ENCODE results near the gene PTPRN2.
"Not testable (repeated sequence)": the region's sequence is repeated elsewhere in the genome, so short reads cannot be mapped to it uniquely, and the experiment has no call there.

PTPRN2 gene

DNA sequence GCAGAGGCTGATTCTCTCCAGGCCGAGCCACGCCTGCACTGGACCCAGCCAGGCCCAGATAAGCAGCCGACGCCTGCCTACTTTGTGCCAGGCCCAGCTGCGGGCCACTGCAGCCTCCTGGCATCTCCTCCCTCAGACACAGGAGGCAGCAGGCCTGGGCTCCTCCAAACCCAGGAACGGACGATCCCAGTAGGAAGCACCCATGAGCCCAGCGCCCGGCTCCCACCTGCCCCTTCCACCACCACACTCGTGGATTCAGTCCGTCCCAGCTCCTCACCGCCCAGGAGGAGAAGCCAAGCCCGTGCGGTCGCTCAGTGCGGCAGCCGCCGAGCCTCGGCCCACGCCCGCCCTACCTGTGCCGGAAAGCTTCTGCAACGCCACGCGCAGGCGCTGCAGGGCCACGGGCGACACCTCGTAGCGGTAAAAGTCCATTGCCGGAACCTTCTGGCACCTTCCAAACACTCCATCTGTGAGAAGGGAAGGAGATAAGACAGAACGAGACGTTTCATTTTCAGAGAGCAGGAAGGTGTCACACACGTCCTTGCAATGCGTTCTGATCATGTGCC, 271.1 kb downstream of the PTPRN2 start:
- no peak for DNase-seq

DNA sequence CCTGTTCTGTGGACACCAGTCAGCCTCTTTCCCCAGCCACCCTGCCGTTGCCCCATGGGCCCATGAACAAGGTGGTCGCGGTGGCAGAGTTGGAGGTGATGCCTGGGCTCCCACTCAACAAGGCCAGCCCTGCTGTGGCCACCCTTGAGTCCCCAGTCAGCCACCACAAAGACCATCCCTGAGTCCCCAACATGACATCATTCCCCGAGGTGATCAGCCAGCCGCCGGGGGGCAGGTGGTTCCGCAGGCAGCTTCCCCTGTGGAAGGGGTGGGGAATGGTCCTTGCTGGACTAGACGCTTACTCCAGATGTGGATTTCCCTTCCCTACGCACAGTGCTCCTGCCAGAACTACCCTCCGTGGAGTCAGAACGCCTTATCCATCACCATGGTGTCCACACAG, 271.7 kb downstream of the PTPRN2 start:
- DNase-seq, result no peak

DNA sequence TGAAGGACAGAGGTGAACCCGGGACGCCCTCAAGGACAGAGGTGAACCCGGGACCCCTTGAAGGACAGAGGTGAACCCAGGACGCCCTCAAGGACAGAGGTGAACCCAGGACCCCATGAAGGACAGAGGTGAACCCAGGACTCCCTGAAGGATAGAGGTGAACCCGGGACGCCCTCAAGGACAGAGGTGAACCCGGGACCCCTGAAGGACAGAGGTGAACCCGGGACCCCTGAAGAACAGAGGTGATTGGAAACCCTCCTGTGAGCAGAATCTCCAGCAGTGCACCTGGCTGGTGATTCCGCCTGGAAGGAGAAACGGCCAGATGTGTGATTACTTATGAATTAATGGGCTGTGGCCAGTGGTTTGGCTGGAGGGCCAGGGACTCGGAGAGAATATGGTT, 272.3 kb downstream of the PTPRN2 start:
- DNase-seq, result no peak

DNA sequence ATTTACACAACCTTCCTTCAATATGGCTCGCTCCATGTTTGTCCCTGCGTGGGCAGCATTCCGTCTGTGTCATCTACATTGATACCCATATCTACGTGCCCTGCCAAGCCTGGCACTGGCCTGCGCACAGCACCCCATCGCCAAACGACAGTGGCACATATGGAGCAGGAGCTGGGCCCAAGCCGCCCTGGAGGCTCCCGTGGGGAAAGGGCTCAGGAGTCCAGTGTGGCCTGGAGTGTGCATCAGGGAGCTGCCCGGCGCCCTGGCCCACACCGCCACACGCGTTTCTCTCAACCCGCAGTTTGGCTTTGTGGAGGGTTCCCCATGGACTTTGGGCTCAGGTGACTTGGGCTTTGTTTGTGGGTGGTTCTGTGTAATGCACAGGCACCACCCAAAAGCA, 273.2 kb downstream of the PTPRN2 start:
- no peak for DNase-seq

DNA sequence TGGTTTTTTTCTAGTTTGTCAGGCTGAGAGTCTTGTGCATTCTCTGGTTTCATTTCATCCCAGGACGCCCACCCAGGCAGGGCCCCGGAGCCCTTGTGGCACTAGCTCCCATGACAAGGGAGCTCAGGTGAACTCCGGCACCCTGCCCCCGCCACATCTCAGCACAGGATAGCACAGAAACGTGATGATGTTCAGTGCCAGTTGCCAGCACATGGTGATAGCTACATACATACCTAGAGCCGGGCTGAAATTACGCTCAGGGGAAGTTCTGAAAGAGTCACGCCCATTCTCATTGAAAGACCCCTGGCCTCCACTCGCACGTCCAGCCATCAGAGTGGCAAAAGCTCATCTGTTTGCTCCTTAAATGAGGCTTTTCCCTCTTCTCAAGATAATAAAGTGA, 273.7 kb downstream of the PTPRN2 start:
- no peak for DNase-seq

DNA sequence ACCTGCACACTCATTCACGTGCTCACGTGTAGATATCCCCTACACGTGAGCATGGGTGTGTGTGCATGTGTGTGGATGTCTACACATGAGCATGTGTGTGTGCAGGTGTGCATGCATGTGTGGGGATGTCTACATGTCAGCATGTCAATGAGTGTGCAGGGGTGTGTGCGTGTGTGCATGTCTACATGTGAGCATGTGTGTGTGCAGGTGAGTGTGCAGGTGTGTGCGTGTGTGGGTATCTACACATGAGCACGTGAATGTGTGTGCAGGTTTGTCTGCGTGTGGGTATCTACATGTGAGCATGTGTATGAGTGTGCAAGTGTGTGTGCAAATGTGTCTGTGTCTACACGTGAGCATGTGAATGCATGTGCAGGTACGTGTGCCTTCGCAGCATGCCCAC, 274.8 kb downstream of the PTPRN2 start:
- DNase-seq, result no peak

DNA sequence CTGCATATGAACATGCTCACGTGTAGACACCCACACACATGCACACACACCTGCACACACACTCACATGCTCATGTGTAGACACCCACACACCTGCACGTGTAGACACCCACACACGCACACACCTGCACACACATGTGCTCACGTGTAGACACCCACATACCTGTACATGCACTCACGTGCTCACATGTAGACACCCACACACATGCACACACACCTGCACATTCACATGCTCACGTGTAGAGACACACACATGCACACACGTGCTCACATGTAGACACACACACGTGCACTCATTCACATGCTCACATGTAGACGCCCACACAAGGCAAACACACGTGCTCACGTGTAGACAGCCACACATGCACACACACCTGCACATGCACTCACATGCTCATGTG, 275.8 kb downstream of the PTPRN2 start:
- DNase-seq, result no peak

DNA sequence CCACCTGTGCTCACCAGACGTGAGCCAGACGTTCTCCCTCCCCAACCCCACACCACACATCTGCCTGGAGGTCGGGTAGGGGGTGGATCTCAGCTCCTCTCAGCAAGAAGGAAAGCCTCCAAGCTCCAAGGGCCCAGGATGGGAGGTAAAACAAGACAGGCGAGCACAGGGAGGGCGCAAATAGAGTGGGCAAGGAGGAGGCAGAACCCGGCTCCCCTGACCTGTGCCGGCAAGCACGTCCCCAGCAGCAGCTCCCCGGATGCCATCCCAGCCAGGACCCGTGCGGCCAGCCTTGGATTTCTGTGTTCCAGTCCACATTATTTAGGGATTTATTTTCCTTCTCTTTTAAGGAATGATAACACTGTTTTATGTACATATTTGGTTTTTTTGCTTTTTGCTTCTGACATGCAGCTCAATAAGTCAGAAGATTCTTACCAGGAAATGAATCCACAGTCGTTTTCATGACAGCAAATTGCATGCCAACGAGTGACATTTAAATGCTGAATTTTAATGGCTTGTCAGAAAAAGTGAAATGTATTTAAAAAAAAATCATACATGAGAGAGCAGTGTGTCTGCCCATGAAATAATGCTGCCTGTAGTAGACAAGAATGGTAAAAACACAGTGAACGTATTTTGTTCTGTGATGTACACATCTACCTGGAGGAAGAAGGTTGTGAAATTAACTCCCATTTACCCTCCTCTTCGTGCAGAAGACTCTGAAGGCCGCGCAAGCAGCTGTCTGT, 276.5 kb downstream of the PTPRN2 start:
- DNase-seq, result no peak

DNA sequence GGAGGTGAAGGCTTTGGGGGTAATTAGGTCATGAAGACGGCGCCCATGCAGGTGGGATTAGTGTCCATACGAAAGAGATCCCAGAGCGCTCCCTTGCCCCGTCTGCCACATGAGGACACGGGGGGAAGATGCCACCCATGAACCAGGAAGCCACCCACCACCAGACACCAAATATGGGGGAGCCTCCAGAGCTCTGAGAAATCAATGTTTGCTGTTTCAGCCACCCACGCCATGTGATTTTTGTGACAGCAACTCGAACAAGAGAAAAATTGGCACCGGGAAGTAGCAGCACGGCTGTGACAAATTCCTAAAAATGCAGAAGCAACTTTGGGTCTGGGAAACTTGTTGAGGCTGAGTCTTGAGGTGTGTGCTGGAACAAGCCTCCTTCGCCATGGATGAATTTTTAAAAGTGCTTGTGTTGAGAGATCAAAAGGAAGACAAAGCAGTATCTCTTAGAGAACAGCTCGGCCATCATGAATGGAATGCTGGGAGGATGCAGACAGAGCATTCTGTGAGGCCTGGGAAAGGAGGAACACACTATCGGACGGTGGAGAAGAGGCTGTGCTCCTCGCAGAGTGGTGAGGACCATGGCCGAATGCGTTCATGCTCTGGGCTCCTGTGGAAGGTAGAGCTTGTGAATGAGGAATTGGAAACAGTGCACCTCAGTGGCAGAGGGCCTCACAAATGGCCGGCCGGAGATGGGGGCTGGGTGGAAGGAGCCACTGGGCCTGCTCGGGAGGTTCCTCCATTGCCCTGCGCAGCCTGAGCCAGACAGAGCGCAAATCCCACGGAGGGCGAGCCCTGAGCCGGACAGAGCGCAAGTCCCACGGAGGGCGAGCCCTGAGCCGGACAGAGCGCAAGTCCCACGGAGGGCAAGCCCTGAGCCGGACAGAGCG, 277.5 kb downstream of the PTPRN2 start:
- no peak for DNase-seq

DNA sequence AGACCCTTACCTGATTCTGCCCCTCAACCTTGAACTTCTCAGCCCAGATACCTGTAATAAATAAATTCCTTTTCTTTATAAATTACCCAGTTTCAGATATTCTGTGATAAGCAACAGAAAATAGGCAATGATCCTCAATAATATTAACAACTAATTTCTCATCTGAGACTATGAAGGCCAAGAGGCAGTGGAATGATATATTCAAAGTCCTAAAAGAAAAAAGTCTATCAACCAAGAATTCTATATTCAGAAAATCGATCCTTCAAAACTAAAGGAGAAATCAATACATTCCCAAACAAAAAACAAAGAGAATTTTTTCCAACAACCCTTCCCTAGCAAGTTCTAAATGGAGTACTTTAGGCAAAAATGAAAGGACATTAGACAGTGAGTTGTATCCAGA, 279.6 kb downstream of the PTPRN2 start:
- DNase-seq, result no peak

DNA sequence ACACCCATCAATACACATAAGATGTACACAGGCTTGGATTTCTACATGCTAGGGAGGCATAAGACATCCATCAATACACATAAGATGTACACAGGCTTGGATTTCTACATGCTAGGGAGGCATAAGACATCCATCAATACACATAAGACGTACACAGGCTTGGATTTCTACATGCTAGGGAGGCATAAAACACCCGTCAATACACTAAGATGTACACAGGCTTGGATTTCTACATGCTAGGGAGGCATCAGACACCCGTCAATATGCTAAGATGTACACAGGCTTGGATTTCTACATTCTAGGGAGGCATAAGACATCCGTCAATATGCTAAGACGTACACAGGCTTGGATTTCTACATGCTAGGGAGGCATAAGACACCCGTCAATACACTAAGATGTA, 283.6 kb downstream of the PTPRN2 start:
- DNase-seq, result not testable (repeated sequence)

DNA sequence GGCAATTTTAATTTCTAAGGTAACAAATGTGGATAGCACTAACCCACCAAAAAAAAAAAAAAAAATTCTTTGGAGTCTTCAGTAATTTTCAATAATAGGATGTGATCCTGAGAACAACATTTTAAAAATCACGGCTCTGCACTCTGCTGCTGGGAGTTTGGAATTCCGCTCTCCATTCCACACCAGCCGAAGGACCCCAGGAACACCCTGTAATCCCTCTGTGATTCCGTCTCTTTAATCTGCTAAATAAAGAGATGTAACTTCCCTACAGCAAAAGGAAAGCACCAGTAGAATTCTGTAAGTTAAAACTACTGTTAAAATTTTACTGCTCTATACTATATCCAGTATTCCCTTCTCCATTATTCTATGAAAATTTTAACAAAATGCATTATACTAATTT, 284.5 kb downstream of the PTPRN2 start:
- no peak for DNase-seq

DNA sequence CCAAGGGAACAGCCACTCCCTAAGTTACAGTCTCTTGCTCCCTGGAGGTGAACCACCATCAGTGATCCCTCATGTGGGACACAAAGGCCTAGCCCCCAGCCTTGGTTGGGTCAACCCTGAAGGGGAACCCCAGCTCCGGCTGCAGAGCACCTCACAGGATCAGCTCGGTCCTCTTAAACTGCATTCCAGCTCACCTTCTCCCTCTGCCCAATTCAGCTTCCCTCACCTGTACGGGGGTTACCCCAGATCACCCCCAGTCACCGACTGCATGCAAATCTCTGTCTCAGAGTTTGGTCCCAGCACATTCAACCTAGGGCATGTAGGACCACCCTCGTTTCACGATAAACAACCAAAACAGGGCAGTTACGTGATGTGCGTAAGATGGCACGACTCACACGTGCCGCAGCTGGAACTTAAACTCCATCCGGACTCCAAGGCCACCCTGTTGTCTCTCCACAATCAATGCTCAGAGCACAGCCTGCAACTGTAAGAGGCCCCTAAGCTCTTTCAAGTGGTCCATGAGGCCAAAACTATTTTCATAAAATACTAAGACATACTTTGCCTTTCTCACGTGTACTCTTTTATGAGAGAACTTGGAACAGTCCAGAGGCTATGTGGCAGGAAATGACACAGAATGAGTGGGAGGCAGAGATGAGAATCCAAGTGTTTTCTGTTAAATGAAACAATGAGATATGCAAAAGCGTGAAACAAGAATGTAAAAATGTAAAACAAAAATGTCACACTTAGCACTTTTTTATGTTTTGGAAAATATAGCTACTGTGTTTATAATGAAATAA, 285.2 kb downstream of the PTPRN2 start:
- DNase-seq, result no peak

DNA sequence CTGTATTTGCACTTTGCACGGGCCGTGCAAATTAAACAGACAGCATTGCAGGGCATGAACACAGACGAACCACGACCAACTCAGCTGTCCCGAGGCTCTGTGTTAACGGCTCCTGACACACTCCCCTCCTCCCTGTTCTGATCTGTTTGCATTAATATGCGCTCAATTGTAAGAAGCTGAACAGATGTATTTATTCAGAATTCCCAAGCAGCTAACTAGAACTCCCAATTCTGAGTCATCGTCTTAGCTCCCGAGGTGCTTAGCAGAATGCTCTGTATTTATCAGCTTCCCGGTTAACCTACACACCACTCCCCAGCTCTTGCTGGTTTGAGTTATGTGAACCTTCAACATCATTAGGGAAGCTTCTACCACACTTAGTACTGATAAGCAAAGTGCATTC, 286.4 kb downstream of the PTPRN2 start:
- no peak for DNase-seq

DNA sequence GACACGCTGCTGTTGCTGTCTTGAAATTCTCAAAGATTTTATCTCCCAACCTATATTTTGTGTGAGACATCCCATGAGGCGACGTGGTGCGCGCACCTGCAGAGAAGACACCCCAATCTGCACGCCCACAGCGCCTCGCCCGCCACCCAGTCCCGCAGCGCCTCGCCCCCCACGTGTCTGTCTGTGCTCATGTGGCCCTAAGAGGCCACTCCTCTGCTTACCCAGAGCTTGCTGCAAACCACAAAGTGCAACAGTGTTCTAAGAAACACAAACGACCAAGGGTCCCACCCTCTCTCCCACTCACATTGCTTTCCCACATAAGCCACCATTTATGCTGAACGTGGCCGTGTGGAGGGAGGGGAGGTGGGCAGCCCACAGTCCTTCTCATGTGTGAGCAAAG, 287.2 kb downstream of the PTPRN2 start:
- DNase-seq, result no peak

DNA sequence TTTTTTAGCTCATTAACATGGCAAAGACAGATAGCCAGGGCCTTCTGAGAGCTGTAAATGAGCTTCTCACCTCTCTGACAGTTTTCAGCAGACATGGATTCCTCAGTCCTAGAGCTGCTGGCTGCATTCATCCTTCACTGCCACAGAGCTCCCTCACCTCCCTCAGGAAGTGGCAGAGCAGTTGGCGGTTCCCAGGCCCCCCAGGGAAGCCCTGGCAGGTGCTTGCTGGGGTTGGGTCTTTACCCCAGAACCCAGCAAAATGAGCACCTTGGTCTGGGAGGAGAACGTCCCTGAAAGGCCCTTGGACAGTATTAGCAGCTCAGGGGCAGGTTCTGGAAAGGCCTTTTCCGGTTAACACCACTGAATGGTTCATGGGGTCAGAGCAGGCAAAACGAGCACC, 288.0 kb downstream of the PTPRN2 start:
- DNase-seq, result no peak

DNA sequence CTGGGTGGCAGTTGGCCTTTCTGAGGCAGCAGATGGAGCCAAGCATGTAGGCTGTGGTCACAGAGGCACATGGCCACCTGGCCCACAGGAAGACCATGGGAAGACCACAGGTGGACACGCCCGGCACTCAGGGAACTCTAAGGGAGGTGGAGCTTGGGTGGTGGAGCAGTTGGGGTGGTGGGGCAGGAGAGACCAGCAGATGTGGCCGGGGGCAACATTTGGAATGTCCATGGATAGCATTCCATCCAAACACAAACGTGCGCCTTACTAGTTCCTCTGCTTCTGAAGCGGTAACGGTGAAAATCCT, 290.9 kb downstream of the PTPRN2 start:
- no peak for DNase-seq

DNA sequence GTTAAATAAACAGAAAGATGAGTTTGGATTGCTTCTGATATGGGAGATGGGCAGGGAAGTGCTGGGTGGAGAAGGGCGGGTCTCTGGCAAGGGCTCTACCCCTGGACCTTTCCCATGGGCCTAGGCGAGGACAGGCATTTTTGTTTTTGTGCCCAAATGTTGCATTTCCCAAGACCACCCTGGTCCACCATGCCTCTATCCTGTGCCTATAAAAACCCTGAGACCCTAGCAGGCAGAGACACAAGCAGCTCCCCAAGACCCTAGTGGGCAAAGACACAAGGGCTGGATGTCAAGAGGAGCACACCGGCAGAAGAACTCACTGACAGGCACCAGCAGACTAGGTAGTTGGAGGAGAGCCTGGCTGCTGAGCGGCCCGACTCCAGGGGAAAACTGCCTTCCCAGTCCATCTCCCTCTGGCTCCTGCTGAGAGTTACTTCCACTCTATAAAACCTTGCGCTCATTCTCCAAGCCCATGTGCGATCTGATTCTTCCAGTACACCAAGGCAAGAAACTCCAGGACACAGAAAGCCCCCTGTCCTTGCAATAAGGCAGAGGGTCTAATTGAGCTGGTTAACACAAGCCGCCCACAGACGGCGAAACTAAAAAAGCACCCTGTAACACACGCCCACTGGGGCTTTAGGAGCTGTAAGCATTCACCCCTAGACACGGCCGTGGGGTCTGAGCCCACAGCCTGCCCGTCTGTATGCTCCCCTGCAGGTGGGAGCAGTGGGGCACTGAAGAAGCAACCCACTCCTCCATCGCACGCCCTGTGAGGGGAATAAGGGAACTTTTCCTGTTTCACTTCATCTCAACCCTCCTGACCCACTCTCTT, 291.4 kb downstream of the PTPRN2 start:
- no peak for DNase-seq

DNA sequence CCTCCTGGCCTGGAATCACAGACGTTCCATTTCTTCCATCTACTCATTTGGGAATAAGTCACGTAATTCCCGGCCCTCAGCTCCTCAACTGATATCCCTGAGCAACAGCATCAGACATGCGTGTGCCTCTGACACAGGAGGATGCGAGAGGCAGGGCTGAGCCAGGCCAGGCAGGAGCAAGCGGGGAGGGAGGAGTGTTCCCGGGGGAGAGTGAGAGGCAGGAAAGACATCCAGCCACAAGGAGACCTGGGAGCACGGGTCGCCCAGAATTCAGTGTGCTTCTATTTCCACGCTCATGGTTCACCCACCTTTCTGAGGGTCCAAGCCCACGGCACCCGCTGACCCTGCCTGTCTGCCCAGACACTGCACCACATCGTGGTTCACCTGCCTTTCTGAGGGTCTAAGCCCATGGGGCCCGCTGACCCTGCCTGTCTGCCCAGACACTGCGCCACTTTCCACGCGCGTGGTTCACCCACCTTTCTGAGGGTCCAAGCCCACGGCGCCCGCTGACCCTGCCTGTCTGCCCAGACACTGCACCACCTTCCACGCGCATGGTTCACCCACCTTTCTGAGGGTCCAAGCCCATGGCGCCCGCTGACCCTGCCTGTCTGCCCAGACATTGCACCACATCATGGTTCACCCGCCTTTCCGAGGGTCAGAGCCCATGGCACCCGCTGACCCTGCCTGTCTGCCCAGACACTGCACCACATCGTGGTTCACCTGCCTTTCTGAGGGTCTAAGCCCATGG, 293.0 kb downstream of the PTPRN2 start:
- DNase-seq, result not testable (repeated sequence)

DNA sequence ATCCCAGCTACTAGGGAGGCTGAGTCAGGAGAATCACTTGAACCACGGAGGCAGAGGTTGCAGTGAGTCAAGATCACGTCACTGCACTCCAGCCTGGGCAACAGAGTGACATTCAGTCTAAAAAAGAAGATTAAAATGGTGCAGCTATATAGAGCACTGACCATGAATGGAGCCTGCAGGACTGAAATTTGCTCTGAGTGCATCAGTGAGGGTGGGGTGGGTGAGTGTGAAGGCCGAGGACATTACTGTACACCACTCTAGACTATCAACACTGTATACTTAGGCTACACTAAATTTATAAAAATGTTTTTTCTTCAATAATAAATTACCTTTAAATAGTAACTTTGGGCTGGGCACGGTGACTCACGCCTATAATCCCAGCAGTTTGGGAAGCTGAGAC, 294.7 kb downstream of the PTPRN2 start:
- no peak for DNase-seq

DNA sequence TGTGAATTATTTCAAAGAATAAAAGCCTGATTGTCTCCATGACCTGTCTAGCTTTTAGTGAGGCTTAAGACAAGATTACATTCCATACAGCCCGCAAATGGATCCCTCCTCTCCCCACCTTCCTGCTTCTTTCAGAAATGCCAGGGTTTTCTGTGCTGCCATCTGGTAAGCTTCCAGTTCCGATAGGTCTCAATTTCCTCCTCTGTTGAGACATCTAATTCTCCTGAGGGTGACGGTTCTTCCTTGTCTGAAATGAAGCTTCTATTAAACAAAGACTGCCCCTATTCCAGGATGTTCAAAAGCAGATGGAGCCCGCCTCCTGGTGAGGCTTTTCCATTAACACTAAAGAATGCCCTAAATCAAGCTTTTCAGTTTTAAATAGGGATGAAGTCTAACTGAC, 295.6 kb downstream of the PTPRN2 start:
- DNase-seq, result no peak

Data from inflammatory macrophage (primary cell).